ENCODE results near the gene TMPRSS9.
A peak's percentile ranks its signal among the peaks of the same experiment; 100 is the strongest.

TMPRSS9 gene

GRCh38 chr19:2319551-2319950 is 40.5 kb upstream of the TMPRSS9 start (continued):
- TF ChIP-seq REST (tag by site-specific recombination; IDR thresholded peaks at IDR 0.05) (no peak), ZNF274 (IDR thresholded peaks at IDR 0.05; ENCODE audit: low read length) (no peak), ZNF274 (tag by site-specific recombination; IDR thresholded peaks at IDR 0.05; ENCODE audit: borderline replicate concordance) (no peak), ZNF792 (tag by site-specific recombination; IDR thresholded peaks at IDR 0.05) (no peak), ZNF350 (tag by site-specific recombination; IDR thresholded peaks at IDR 0.05) (no peak), ZIC2 (tag by site-specific recombination; IDR thresholded peaks at IDR 0.05) (no peak), ZBTB6 (tag by site-specific recombination; IDR thresholded peaks at IDR 0.05) (no peak), ZNF560 (tag by site-specific recombination; IDR thresholded peaks at IDR 0.05; ENCODE audit: borderline replicate concordance) (no peak), PRDM10 (tag by site-specific recombination; IDR thresholded peaks at IDR 0.05) (no peak), ZNF280D (tag by site-specific recombination; IDR thresholded peaks at IDR 0.05) (no peak)

GRCh38 chr19:2320049-2320448 is 40.0 kb upstream of the TMPRSS9 start:
- Histone ChIP-seq H3K4me3 (ENCODE audit: low read depth, low read length) (no peak overlapping the region), H3K36me3 (ENCODE audit: control insufficient read depth in 2 of 2, insufficient read depth in 1 of 2, low read length in 2 of 2) (peaks cover 11 to 17% of the 10 kb centered on the region in 2 experiments; a peak in 2 of 3 replicates), H3K27ac (ENCODE audit: extremely low read depth, low read depth, low read length) (no peak overlapping the region), H3K4me1 (ENCODE audit: control insufficient read depth, insufficient read depth, low read length) (no peaks in the 10 kb centered on the region), H3K9me3 (ENCODE audit: control insufficient read depth, insufficient read depth, low read depth, low read length) (no peaks in the 10 kb centered on the region)
- POLR2A ChIA-PET, result no interaction called here
- CTCF ChIA-PET, result interaction anchor here (1.8 kb wide), 1 partner anchor 46 kb away, joined by 5 read pairs; no protein-coding TSS in a partner anchor
- 0 out of 2 replicates have a peak, but pooled peaks have one; percentile 0 for TF ChIP-seq GLIS1 (tag by site-specific recombination; IDR thresholded peaks at IDR 0.05)
- TF ChIP-seq ZBTB44 (tag by site-specific recombination; IDR thresholded peaks at IDR 0.05), result no peak
- no peak for TF ChIP-seq ZNF585B (tag by site-specific recombination; IDR thresholded peaks at IDR 0.05)
- TF ChIP-seq PATZ1 (tag by site-specific recombination; IDR thresholded peaks at IDR 0.05), result no peak
- TF ChIP-seq ZBTB11 (tag by site-specific recombination; conservative IDR thresholded peaks at IDR 0.05; ENCODE audit: low read depth), result 0 out of 2 replicates have a peak, but pooled peaks have one; percentile 32
- TF ChIP-seq ZSCAN16 (tag by site-specific recombination; IDR thresholded peaks at IDR 0.05), result no peak
- TF ChIP-seq PRDM1 (tag by site-specific recombination; IDR thresholded peaks at IDR 0.05), result no peak

Measured in HEK293 (cell line).